Measurements from ENCODE around the gene PIM3.

GRCh38 chr22:49966041-49966773 is 5.6 kb downstream of the PIM3 start:
- no peak for TF ChIP-seq CTCF (IDR thresholded peaks at IDR 0.05; ENCODE audit: insufficient read depth, low read length, poor library complexity, severe bottlenecking)
- TF ChIP-seq EZH2phosphoT487 (conservative IDR thresholded peaks at IDR 0.05; ENCODE audit: low read length) = no peak

Measured in SU-DHL-6 (cell line).